Prostate gland (tissue), 2 donors: ENCODE data around the gene IFNA13. TPM values are rescaled to one million over a fixed set of nuclear protein-coding genes. Genes with fewer than 3 reads are reported as not detected.

ENCODE experiments used
- DNase-seq: peaks from one replicate; pipeline ENCODE4 v3.0.0-alpha.2; 2019; ENCODE audit warnings: low spot score
- H3K27ac ChIP-seq, 2 donors: fragments of 200-600 bp; sonication (generic); 2 replicates each; pipeline ENCODE4 v1.5.1; 2017 to 2019
- H3K27me3 ChIP-seq: fragments of 200-600 bp; sonication (generic); replicated peaks from 2 replicates; pipeline ENCODE4 v1.5.1; 2019; ENCODE audit not compliant: insufficient read depth
- H3K36me3 ChIP-seq, 2 donors: fragments of 200-600 bp; sonication (generic); 1 replicate in 1 of 2; 2 replicates in 1 of 2; pipeline versions ENCODE4 v1.5.1 to v1.8.1; 2017 to 2019
- H3K4me1 ChIP-seq: fragments of 200-600 bp; sonication (generic); replicated peaks from 2 replicates; pipeline ENCODE4 v1.5.1; 2019
- H3K4me3 ChIP-seq, 2 donors: fragments of 200-600 bp; sonication (generic); 2 replicates each; pipeline ENCODE4 v1.5.1; 2017 to 2019
- H3K9me3 ChIP-seq: fragments of 200-600 bp; sonication (generic); 2 replicates; pipeline ENCODE4 v1.5.1; 2017
- POLR2A ChIP-seq: fragments of 450-650 bp; IDR thresholded peaks from one replicate; pipeline ENCODE4 v1.6.1; 2016; ENCODE audit warnings: antibody characterized with exemption, mild to moderate bottlenecking
- POLR2AphosphoS5 ChIP-seq: sonication (generic); formaldehyde crosslinking; IDR thresholded peaks from one replicate; pipeline ENCODE4 v1.6.1; 2017; ENCODE audit warnings: antibody characterized with exemption
- WGBS: methylation state at CpG from one replicate; pipeline ENCODE4 v1.1.5; 2018; 5-methylcytosine and 5-hydroxymethylcytosine counted together
- intact Hi-C: fragments of 100-400 bp; cut with DNase I; formaldehyde crosslinking; loops from one replicate; pipeline ENCODE4 v1.14.2; 2022
- total RNA-seq, 2 donors: library from RNA; depleted of rRNA; stranded (reverse); fragments of >200 nt; gene quantifications; one replicate each; pipeline ENCODE4 v1.1.0, GENCODE V29; 2016
- TF ChIP-seq, protein P1 (sequence below), 4 experiments: fragments of 200-600 bp in 2 of 4; fragments of 450-650 bp in 2 of 4; sonication (generic) in 2 of 4; IDR thresholded peaks; 1 replicate in 3 of 4; 2 replicates in 1 of 4; pipeline ENCODE4 v1.5.1; 2016 to 2019; ENCODE audit warnings: antibody characterized with exemption in 4 of 4, mild to moderate bottlenecking in 2 of 4, moderate library complexity in 2 of 4

The IFNA13 gene
- total RNA-seq, 2 donors from 2014 or later = not detected

DNA sequence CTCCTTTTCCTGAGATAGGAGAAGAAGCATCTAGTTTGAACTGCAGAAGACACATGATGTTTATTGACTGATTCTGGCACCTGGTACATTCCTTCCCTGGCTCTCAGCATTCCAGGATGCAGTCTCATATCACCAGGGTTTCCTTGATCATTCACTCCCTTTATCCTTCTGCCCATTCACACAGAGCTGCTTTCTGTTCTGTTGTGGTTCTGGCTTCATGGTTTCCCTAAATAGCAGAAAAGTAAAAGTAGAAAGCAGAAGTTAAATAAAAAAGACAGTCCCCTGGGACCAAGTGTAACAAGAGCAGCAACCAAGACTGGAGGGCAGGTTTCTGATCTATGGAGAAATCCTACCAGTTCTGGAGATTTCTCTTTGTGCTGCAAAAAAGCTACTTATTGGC is 44.2 kb upstream of the IFNA13 start:
- no peaks in the 10 kb centered on the region for H3K27me3 ChIP-seq
- H3K36me3 ChIP-seq = no peaks in the 10 kb centered on the region
- H3K4me1 ChIP-seq = no peaks in the 10 kb centered on the region
- H3K27ac ChIP-seq = no peak overlapping the region
- no peak for DNase-seq
- H3K4me3 ChIP-seq = no peak overlapping the region
- intact Hi-C loops = no loop called here
- H3K9me3 ChIP-seq = no peaks in the 10 kb centered on the region
- TF ChIP-seq, protein P1, sequence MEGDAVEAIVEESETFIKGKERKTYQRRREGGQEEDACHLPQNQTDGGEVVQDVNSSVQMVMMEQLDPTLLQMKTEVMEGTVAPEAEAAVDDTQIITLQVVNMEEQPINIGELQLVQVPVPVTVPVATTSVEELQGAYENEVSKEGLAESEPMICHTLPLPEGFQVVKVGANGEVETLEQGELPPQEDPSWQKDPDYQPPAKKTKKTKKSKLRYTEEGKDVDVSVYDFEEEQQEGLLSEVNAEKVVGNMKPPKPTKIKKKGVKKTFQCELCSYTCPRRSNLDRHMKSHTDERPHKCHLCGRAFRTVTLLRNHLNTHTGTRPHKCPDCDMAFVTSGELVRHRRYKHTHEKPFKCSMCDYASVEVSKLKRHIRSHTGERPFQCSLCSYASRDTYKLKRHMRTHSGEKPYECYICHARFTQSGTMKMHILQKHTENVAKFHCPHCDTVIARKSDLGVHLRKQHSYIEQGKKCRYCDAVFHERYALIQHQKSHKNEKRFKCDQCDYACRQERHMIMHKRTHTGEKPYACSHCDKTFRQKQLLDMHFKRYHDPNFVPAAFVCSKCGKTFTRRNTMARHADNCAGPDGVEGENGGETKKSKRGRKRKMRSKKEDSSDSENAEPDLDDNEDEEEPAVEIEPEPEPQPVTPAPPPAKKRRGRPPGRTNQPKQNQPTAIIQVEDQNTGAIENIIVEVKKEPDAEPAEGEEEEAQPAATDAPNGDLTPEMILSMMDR (IDR thresholded peaks at IDR 0.05) = no peak
- no peak for TF ChIP-seq POLR2A
- TF ChIP-seq POLR2AphosphoS5 = no peak

DNA sequence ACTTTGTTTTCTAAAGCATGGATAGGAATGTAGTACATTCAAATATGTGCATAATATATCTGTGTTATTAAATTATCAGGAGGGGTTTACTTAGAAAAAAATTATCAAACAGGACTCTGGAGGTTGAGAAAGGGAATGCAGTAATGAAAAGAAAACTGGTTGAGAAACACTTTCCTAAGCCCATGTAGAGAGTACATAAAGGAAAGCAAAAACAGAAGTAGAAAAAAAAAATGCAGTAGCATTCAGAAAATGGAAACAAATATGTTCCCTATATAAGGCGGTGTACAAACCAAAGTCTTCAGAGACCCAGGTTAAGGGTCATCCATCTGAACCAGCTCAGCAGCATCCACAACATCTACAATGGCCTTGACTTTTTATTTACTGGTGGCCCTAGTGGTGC is 41.0 kb upstream of the IFNA13 start, which contains the start of gene IFNA8:
Gene IFNA8 (plus strand): TSS at position 301 of the 400 bp plus-strand sequence. CDS start 60 bp downstream, at position 361.
- Histone ChIP-seq H3K27me3 (no peaks in the 10 kb centered on the region), H3K4me3 (no peak within 1 kb of the TSS), H3K27ac (no peak within 1 kb of the TSS), H3K4me1 (no peaks in the 10 kb centered on the region), H3K36me3 (no peaks in the 10 kb centered on the region), H3K9me3 (no peaks in the 10 kb centered on the region)
- DNase-seq = no peak
- TF ChIP-seq, protein P1 (IDR thresholded peaks at IDR 0.05) = no peak
- TF ChIP-seq POLR2AphosphoS5 = no peak
- no peak for TF ChIP-seq POLR2A
- intact Hi-C loops = no loop called here
- 84% methylated on average over 1 of the region's 1 CpG for WGBS

DNA sequence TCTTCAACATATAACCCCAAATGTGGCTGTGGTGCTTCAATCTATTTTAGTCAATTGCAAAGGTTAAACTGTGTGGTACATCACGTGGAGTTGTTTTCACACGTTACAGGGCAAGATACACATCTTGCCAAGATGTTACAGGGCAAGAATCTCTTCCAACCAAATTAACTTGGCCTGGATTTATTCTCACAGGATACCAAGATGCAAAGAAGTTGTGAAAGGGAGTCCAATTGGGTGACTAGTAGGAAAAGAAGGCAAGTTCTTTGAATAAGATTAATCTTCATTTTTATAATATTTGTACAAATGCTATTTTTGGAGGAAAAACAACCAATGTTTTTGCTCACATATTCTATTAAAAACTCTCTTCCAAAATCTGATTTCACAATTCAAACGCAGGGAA is 36.3 kb upstream of the IFNA13 start:
- Histone ChIP-seq H3K9me3 (no peaks in the 10 kb centered on the region), H3K27ac (no peak overlapping the region), H3K4me1 (no peaks in the 10 kb centered on the region), H3K27me3 (peaks cover 6% of the 10 kb centered on the region), H3K4me3 (no peak overlapping the region), H3K36me3 (no peaks in the 10 kb centered on the region)
- no peak for TF ChIP-seq POLR2A
- TF ChIP-seq, protein P1 (IDR thresholded peaks at IDR 0.05) = no peak
- no peak for TF ChIP-seq POLR2AphosphoS5
- intact Hi-C loops = no loop called here
- no peak for DNase-seq
- 37% methylated on average over 3 of the region's 3 CpGs for WGBS

DNA sequence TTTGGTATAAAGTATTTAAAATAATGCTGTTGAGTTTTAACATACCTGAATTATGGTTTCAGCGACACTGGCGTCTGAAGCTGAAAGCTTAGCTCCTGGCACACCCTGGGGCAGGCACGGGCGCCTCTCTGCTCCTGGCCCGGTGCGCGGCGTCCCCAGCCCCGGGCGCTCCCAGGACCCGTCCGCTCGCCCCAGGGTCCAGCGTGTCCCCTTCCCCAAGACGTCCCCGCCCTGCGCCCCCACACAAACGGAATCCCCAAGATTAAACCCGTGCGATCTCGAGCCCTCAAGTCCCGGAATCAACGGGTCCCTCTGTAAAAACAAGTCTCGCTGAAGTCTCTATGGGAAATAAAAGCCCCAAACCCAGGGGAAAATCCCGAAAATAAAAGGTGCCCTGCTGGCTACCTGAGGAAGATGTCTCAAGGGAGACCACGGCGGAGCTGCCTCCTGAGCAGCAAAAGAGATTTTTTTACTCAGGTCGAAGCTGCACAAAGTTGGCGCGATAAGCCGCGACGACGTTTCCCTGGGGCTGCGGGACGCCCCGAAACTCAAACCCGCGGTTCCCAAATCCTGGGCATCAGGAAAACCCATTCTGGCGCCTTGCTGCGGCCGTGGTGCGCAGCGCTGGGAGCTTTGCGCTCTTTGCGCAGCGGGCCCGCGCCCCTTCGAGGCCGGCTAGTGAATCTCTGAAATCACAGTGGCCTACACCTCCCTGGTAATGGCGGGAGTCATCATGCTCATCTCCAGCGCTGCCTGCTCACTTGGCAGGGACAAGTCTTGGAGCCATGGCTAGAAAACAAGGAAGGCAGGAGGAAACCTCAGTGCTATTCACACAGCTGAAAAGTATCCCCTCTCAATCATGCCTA is 34.8 kb upstream of the IFNA13 start:
- 3% methylated on average over 53 of the region's 53 CpGs for WGBS
- TF ChIP-seq, protein P1 (IDR thresholded peaks at IDR 0.05) = no peak
- TF ChIP-seq POLR2A (no peak), POLR2AphosphoS5 (no peak)
- H3K36me3 ChIP-seq = no peaks in the 10 kb centered on the region
- DNase-seq = no peak
- no peaks in the 10 kb centered on the region for H3K9me3 ChIP-seq
- H3K4me3 ChIP-seq = peak overlapping the region; percentile 7 to 11
- H3K27me3 ChIP-seq = peaks cover 6% of the 10 kb centered on the region
- intact Hi-C loops = no loop called here
- no peaks in the 10 kb centered on the region for H3K4me1 ChIP-seq
- no peak overlapping the region for H3K27ac ChIP-seq

DNA sequence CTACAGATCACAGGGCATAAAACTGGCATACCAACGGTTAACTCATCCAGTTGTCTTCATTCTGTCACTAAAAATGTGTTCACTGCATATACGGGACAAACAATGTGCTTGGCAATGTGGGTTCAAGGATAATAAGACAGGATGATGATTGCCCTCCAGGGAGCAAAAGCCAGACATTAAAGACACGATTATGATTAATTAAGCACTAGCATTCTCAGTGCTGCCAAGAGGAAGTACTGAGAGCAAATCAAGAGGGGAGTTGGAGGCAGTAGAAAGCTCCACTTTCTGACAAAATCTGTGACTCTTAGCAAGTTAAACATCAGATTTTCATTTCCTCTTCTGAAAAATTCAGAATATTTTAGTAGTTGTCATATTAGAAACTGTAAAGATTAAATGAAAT is 32.1 kb upstream of the IFNA13 start:
- H3K9me3 ChIP-seq = no peaks in the 10 kb centered on the region
- intact Hi-C loops = loop anchor here (5.0 kb wide), 1 partner anchor 83 kb away; no protein-coding TSS in a partner anchor
- H3K27ac ChIP-seq = no peak overlapping the region
- WGBS = 19% methylated on average over 3 of the region's 3 CpGs
- no peaks in the 10 kb centered on the region for H3K4me1 ChIP-seq
- TF ChIP-seq, protein P1 (IDR thresholded peaks at IDR 0.05) = no peak
- TF ChIP-seq POLR2A = no peak
- no peak for TF ChIP-seq POLR2AphosphoS5
- H3K4me3 ChIP-seq = no peak overlapping the region
- no peaks in the 10 kb centered on the region for H3K36me3 ChIP-seq
- peaks cover 6% of the 10 kb centered on the region for H3K27me3 ChIP-seq
- no peak for DNase-seq
